ENCODE measurements around the gene TMEM151A.

The TMEM151A gene

GRCh38 chr11:66278363-66279091 is 13.2 kb upstream of the TMEM151A start:
- no peaks in the 10 kb centered on the region for H3K36me3 ChIP-seq (replicated peaks; ENCODE audit: insufficient read depth, low read length)
- H3K4me1 ChIP-seq (ENCODE audit: low read length) = peaks cover 8% of the 10 kb centered on the region
- DNase-seq = no peak
- H3K9ac ChIP-seq (ENCODE audit: low read length) = no peak overlapping the region
- H3K27me3 ChIP-seq (replicated peaks; ENCODE audit: insufficient read depth, low read length) = no peaks in the 10 kb centered on the region; the same call in 1 of the 2 replicates
- H3K9me3 ChIP-seq (replicated peaks; ENCODE audit: insufficient read depth, low read length) = no peaks in the 10 kb centered on the region
- no peaks in the 10 kb centered on the region for H3K79me2 ChIP-seq (ENCODE audit: low read length)
- H3F3A ChIP-seq (ENCODE audit: insufficient read depth, low read length) = 0 out of 2 replicates have a peak, but pooled peaks cover 1% of the 10 kb centered on the region
- H3K9me2 ChIP-seq (replicated peaks; ENCODE audit: insufficient read depth, low read length) = no peaks in the 10 kb centered on the region
- no peak overlapping the region for H2AFZ ChIP-seq (ENCODE audit: low read length)
- TF ChIP-seq EZH2phosphoT487 (IDR thresholded peaks at IDR 0.05; ENCODE audit: low read length) = no peak
- TF ChIP-seq, protein P1, sequence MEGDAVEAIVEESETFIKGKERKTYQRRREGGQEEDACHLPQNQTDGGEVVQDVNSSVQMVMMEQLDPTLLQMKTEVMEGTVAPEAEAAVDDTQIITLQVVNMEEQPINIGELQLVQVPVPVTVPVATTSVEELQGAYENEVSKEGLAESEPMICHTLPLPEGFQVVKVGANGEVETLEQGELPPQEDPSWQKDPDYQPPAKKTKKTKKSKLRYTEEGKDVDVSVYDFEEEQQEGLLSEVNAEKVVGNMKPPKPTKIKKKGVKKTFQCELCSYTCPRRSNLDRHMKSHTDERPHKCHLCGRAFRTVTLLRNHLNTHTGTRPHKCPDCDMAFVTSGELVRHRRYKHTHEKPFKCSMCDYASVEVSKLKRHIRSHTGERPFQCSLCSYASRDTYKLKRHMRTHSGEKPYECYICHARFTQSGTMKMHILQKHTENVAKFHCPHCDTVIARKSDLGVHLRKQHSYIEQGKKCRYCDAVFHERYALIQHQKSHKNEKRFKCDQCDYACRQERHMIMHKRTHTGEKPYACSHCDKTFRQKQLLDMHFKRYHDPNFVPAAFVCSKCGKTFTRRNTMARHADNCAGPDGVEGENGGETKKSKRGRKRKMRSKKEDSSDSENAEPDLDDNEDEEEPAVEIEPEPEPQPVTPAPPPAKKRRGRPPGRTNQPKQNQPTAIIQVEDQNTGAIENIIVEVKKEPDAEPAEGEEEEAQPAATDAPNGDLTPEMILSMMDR (IDR thresholded peaks at IDR 0.05; ENCODE audit: low read length) = no peak
- no peak for TF ChIP-seq EZH2 (optimal IDR thresholded peaks at IDR 0.05; ENCODE audit: low read depth, low read length)
- H3K4me3 ChIP-seq (ENCODE audit: low read length) = no peak overlapping the region
- no peaks in the 10 kb centered on the region for H4K20me1 ChIP-seq (ENCODE audit: insufficient read depth, low read length)
- H3K4me2 ChIP-seq (ENCODE audit: low read depth, low read length) = no peak overlapping the region
- H3K27ac ChIP-seq (ENCODE audit: low read length) = no peak overlapping the region

DNA sequence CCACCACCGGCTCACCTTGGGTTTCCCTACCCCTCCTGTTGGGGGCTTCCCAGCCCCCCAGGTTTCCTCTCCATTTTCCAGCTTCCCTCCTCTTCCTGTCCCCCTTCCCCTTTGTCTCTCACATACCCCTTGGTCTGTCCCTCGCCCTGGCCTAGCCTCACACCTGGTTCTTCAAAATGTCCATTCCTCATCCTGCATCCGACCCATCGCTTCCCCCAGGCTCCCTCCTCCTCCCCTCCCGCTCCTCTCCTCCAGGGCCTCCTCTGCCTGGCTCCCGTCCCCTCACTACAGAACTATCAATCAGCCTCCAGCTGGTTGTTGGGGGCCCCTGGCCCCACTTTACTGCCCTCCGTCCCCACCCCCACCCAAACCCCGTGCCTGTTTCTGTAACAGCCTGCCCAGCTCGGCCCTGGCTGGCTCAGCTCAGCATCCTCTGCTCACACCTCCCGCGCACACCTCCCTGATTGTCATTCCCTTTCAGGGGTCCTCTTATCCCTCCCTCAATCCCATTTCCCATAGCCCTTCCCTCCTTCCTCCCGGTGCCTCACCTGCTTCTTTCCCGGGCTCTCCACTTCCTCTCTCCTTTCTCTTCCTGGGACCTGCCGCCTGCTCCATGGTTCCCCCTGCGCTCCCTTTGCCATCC is 12.5 kb upstream of the TMEM151A start:
- no peak overlapping the region for H3K4me2 ChIP-seq (ENCODE audit: low read depth, low read length)
- H3K36me3 ChIP-seq (replicated peaks; ENCODE audit: insufficient read depth, low read length) = no peaks in the 10 kb centered on the region
- H3K27ac ChIP-seq (ENCODE audit: low read length) = no peak overlapping the region
- H3K4me1 ChIP-seq (ENCODE audit: low read length) = peaks cover 8% of the 10 kb centered on the region
- no peak overlapping the region for H3K4me3 ChIP-seq (ENCODE audit: low read length)
- no peaks in the 10 kb centered on the region for H3K79me2 ChIP-seq (ENCODE audit: low read length)
- H2AFZ ChIP-seq (ENCODE audit: low read length) = no peak overlapping the region
- no peaks in the 10 kb centered on the region for H3F3A ChIP-seq (ENCODE audit: insufficient read depth, low read length)
- H3K9me2 ChIP-seq (replicated peaks; ENCODE audit: insufficient read depth, low read length) = no peaks in the 10 kb centered on the region
- no peaks in the 10 kb centered on the region; the same call in 1 of the 2 replicates for H3K27me3 ChIP-seq (replicated peaks; ENCODE audit: insufficient read depth, low read length)
- no peaks in the 10 kb centered on the region for H4K20me1 ChIP-seq (ENCODE audit: insufficient read depth, low read length)
- no peak for DNase-seq
- TF ChIP-seq, protein P1 (IDR thresholded peaks at IDR 0.05; ENCODE audit: low read length) = no peak
- TF ChIP-seq EZH2phosphoT487 (IDR thresholded peaks at IDR 0.05; ENCODE audit: low read length) (no peak), EZH2 (optimal IDR thresholded peaks at IDR 0.05; ENCODE audit: low read depth, low read length) (no peak)
- H3K9me3 ChIP-seq (replicated peaks; ENCODE audit: insufficient read depth, low read length) = no peaks in the 10 kb centered on the region
- no peak overlapping the region for H3K9ac ChIP-seq (ENCODE audit: low read length)

DNA sequence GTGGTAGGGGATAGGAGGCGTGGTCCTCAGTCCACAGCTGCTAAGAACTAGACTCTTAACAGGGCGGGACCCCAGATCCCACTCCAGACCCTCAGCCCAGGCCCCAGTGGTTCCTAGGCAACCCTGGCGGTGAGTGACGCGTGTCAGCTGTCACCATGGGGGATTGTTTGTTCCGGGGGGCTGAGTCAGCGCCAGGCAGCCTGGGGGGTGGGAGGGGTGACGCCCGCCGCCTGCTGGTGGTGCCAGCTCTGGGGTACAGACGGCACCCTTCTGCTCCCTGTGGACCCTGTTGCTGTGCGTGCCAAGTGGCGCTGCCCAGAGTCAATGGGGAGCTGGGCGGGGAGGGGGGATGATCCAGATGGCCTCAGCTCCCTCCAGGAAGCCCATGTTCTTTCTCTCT is 11.3 kb upstream of the TMEM151A start:
- no peaks in the 10 kb centered on the region for H3K79me2 ChIP-seq (ENCODE audit: low read length)
- H3K36me3 ChIP-seq (replicated peaks; ENCODE audit: insufficient read depth, low read length) = no peaks in the 10 kb centered on the region

More for the DNA sequence above, 11.3 kb upstream of the TMEM151A start:
- TF ChIP-seq EZH2 (optimal IDR thresholded peaks at IDR 0.05; ENCODE audit: low read depth, low read length) (no peak), EZH2phosphoT487 (IDR thresholded peaks at IDR 0.05; ENCODE audit: low read length) (no peak)
- TF ChIP-seq, protein P1 (IDR thresholded peaks at IDR 0.05; ENCODE audit: low read length) = no peak
- H2AFZ ChIP-seq (ENCODE audit: low read length) = no peak overlapping the region
- H3K27me3 ChIP-seq (replicated peaks; ENCODE audit: insufficient read depth, low read length) = no peaks in the 10 kb centered on the region; the same call in 1 of the 2 replicates
- no peak overlapping the region for H3K27ac ChIP-seq (ENCODE audit: low read length)
- H3K4me2 ChIP-seq (ENCODE audit: low read depth, low read length) = no peak overlapping the region
- no peaks in the 10 kb centered on the region for H3K9me3 ChIP-seq (replicated peaks; ENCODE audit: insufficient read depth, low read length)
- DNase-seq = no peak
- H3K4me3 ChIP-seq (ENCODE audit: low read length) = no peak overlapping the region
- H3K9ac ChIP-seq (ENCODE audit: low read length) = no peak overlapping the region
- peaks cover 8% of the 10 kb centered on the region for H3K4me1 ChIP-seq (ENCODE audit: low read length)
- H3K9me2 ChIP-seq (replicated peaks; ENCODE audit: insufficient read depth, low read length) = no peaks in the 10 kb centered on the region
- H3F3A ChIP-seq (ENCODE audit: insufficient read depth, low read length) = no peaks in the 10 kb centered on the region
- no peaks in the 10 kb centered on the region for H4K20me1 ChIP-seq (ENCODE audit: insufficient read depth, low read length)
